ENCODE data around the gene DTD1. TPM values are rescaled to one million over a fixed set of nuclear protein-coding genes. Genes with fewer than 3 reads are reported as not detected.
A peak's percentile ranks its signal among the peaks of the same experiment; 100 is the strongest.
"Not testable (repeated sequence)": the region's sequence is repeated elsewhere in the genome, so short reads cannot be mapped to it uniquely, and the experiment has no call there.

DTD1 gene
- total RNA-seq, 1 donor from 2014 or later = 68.2 TPM

DNA sequence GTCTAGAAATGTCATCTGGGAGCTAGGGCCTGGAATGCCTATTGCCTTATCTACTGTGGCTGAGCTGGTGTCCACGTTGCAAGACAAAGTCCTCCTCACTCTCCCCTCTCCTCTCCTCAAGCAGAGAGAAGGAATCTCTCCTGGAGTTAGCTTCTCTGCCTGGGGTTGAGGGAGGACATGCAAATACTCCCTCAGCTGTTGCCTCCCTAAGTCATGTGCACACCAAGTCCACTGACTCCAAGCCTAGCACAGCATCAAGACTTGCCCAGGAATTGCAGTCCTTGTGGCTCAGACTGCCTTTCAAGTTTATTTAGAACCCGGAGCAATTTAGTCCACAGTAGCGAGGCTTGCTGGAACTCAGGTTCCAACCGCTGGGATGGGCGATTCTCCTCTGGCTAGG, 187.8 kb downstream of the DTD1 start:
- no peak overlapping the region for H3K27ac Mint-ChIP-seq (ENCODE audit: unreplicated experiment)
- no peak overlapping the region for H3K4me3 Mint-ChIP-seq
- no peak for DNase-seq (ENCODE audit: low read depth, low spot score)
- H3K27me3 Mint-ChIP-seq (ENCODE audit: low read depth) = peaks cover 2% of the 10 kb centered on the region
- no peaks in the 10 kb centered on the region for H3K4me1 Mint-ChIP-seq
- TF ChIP-seq, protein P1, sequence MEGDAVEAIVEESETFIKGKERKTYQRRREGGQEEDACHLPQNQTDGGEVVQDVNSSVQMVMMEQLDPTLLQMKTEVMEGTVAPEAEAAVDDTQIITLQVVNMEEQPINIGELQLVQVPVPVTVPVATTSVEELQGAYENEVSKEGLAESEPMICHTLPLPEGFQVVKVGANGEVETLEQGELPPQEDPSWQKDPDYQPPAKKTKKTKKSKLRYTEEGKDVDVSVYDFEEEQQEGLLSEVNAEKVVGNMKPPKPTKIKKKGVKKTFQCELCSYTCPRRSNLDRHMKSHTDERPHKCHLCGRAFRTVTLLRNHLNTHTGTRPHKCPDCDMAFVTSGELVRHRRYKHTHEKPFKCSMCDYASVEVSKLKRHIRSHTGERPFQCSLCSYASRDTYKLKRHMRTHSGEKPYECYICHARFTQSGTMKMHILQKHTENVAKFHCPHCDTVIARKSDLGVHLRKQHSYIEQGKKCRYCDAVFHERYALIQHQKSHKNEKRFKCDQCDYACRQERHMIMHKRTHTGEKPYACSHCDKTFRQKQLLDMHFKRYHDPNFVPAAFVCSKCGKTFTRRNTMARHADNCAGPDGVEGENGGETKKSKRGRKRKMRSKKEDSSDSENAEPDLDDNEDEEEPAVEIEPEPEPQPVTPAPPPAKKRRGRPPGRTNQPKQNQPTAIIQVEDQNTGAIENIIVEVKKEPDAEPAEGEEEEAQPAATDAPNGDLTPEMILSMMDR (conservative IDR thresholded peaks at IDR 0.05) = no peak
- H3K9me3 Mint-ChIP-seq = no peaks in the 10 kb centered on the region
- no peaks in the 10 kb centered on the region for H3K36me3 Mint-ChIP-seq (ENCODE audit: low read depth)

DNA sequence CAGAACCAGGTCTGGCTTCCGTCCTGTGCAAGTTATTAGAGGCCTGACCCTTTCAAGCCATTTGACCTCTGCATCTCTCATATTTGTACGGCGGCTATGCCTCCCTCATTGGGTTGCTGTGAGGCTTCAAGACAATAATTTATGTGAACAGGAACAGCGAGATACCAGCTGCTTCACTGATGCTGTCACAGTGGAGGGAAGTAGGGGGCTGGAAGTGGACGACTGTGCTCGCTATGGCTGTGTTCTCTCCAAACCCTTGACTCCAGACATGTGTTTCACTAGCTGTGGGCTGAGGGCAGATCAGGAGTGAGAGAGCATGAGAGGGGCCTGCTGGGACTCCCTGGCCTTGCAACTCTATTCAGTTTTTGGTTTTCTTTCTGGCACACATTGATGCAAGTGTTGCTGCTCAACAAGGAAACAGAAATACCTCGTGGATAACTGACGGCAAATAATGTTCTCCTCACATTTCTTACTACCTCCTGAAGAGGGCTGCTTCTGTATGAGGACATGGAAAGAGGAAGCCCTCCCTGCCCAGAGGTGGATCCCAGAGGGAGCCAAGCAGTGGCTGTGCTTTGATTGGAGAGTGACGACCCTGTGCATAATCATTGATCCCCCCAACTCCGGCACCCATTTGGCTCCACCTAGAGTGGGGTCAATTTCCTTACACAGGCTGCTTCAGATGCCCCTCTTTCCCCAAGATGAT, 191.0 kb downstream of the DTD1 start:
- Mint-ChIP-seq H3K9me3 (peaks cover 3% of the 10 kb centered on the region), H3K27ac (ENCODE audit: unreplicated experiment) (peak overlapping the region; percentile 31), H3K4me3 (no peak overlapping the region), H3K27me3 (ENCODE audit: low read depth) (peaks cover 3% of the 10 kb centered on the region), H3K4me1 (peaks cover 7% of the 10 kb centered on the region), H3K36me3 (ENCODE audit: low read depth) (no peaks in the 10 kb centered on the region)
- TF ChIP-seq, protein P1 (conservative IDR thresholded peaks at IDR 0.05) = no peak
- DNase-seq (ENCODE audit: low read depth, low spot score) = no peak

DNA sequence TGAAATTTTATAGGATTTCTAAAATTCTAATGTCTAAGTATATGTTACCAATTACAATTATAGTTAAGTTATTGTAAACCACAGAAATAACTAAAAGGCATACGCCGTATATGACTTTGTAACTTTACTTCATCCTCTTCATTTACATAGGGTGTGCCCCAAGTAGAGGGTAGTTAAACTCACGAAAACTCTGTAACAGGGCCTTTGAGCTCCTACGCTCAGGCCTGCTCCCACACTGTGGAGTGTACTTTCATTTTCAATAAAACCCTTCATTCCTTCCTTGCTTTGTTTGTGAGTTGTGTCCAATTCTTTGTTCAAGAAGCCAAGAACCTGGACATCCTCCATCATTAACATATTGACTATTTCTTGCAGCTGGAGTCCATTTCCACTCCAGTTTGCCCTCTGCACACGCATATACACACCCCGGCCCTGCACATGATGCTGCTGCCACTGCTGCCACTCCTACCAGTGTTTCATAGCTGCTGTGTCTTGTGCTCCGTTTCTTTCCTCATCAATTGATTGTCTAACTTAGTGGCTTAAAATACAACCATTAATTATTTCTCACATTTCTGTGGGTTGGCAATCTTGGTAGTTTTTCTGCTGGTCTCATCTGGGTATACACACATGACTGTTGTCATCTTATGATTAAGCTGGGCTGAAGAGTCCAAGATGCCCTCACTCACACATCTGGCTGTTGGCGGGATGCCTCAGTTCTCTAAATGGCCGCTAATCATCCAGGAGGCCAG, 192.7 kb downstream of the DTD1 start:
- Mint-ChIP-seq H3K4me3 (no peak overlapping the region), H3K27ac (ENCODE audit: unreplicated experiment) (no peak overlapping the region), H3K27me3 (ENCODE audit: low read depth) (peaks cover 3% of the 10 kb centered on the region), H3K4me1 (peaks cover 10% of the 10 kb centered on the region), H3K9me3 (peaks cover 4% of the 10 kb centered on the region), H3K36me3 (ENCODE audit: low read depth) (no peaks in the 10 kb centered on the region)
- DNase-seq (ENCODE audit: low read depth, low spot score) = no peak
- TF ChIP-seq, protein P1 (conservative IDR thresholded peaks at IDR 0.05) = no peak

DNA sequence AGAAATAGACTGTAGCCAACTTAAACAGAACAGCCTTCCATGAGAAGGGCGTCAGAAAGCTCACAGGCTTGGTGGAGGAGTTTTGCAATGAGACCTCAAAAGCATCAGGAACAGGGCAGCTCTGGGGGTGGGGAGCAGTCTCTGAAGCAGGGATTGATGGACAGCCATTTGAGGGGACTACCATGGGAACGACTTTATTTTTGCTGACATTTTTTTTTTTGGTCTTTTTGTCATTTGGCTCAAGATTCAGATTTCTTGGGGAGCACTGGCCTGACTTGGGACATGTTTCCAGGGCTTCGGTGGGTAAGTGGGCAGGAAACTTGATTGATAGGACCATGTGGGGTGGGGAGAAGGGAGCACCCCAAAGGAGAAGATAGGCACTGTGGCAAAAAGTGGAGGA, 193.7 kb downstream of the DTD1 start:
- no peak overlapping the region for H3K27ac Mint-ChIP-seq (ENCODE audit: unreplicated experiment)
- TF ChIP-seq, protein P1 (conservative IDR thresholded peaks at IDR 0.05) = no peak
- DNase-seq (ENCODE audit: low read depth, low spot score) = no peak
- peaks cover 2% of the 10 kb centered on the region for H3K36me3 Mint-ChIP-seq (ENCODE audit: low read depth)
- no peak overlapping the region for H3K4me3 Mint-ChIP-seq
- peaks cover 10% of the 10 kb centered on the region for H3K4me1 Mint-ChIP-seq
- H3K27me3 Mint-ChIP-seq (ENCODE audit: low read depth) = peaks cover 8% of the 10 kb centered on the region
- peaks cover 9% of the 10 kb centered on the region for H3K9me3 Mint-ChIP-seq

DNA sequence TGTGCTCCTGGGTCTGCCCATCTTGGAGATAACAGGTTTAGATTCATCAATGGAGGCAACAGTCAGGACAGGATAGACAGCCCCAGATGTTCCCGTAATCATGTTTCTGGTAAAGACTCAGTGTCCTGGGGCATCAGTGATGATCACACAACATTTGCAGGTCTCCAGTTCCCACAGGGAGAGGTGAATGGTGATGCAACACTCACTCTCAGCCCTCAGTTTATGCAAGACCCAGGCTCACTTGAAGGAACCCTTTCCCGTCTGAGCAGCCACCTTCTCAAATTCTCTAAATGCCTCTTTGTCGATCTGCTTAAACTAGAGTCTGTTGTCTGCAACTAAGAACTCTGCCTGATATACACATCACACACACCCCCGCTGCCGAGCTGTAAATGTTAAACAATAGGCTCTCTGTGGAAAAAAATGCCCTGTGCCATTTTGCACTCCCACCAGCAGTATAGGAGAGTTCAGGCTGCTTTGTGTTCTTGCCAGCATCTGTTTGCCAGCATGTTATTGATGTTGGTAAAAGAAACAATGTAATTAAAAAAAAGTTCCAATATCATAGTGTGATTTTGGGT, 195.6 kb downstream of the DTD1 start:
- DNase-seq (ENCODE audit: low read depth, low spot score) = no peak
- Mint-ChIP-seq H3K36me3 (ENCODE audit: low read depth) (peaks cover 8% of the 10 kb centered on the region), H3K9me3 (peaks cover 16% of the 10 kb centered on the region), H3K4me3 (no peak overlapping the region), H3K4me1 (peaks cover 10% of the 10 kb centered on the region), H3K27me3 (ENCODE audit: low read depth) (peaks cover 15% of the 10 kb centered on the region), H3K27ac (ENCODE audit: unreplicated experiment) (no peak overlapping the region)
- TF ChIP-seq, protein P1 (conservative IDR thresholded peaks at IDR 0.05) = no peak

DNA sequence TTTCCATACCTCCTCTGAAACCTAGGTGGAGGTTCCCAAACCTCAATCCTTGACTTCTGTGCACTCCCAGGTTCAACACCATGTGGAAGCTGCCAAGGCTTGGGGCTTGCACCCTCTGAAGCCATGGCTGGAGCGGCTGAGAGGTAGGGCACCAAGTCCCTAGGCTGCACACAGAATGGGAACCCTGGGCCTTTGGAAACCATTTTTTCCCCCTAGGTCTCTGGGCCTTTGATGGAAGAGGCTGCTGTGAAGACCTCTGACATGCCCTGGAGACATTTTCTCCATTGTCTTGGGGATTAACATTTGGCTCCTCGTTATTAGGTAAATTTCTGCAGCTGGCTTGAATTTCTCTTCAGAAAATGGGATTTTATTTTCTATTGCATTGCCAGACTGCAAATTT, 199.2 kb downstream of the DTD1 start:
- H3K9me3 Mint-ChIP-seq = peaks cover 21% of the 10 kb centered on the region
- not testable (repeated sequence) for H3K36me3 Mint-ChIP-seq (ENCODE audit: low read depth); H3K4me3 Mint-ChIP-seq; H3K27ac Mint-ChIP-seq (ENCODE audit: unreplicated experiment); H3K4me1 Mint-ChIP-seq; DNase-seq (ENCODE audit: low read depth, low spot score)
- peaks cover 48% of the 10 kb centered on the region for H3K27me3 Mint-ChIP-seq (ENCODE audit: low read depth)

All from neural crest cell (in vitro differentiated cells).